Limb (tissue), 2 donors: ENCODE data around the gene ANO2.
"Not testable (repeated sequence)": the region's sequence is repeated elsewhere in the genome, so short reads cannot be mapped to it uniquely, and the experiment has no call there.

Experiments used
- DNase-seq, 2 donors: peaks; one replicate each; pipeline ENCODE4 v3.0.0-alpha.2; 2016; ENCODE audit errors: extremely low spot score in 2 of 2

ANO2 gene

DNA sequence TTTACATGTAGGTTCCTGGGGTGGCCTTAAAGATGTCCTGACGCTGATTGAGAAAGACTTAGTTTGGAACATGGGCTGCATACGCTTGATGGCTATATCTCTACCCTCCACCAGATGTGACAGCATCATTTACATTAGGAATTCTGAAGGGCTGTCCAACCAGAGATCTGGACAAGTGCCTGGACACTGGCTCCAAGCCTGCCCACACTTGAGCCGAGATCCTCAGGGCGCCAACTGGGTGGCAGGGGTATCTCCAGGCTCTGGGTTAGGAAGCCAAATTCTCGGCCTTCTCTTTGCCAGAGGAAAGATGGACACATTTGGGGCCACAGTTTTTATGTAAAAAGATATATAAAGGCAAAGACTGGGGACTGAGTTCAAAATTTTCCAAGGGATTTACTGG lies 266.9 kb downstream of the ANO2 start:
- no peak for DNase-seq

DNA sequence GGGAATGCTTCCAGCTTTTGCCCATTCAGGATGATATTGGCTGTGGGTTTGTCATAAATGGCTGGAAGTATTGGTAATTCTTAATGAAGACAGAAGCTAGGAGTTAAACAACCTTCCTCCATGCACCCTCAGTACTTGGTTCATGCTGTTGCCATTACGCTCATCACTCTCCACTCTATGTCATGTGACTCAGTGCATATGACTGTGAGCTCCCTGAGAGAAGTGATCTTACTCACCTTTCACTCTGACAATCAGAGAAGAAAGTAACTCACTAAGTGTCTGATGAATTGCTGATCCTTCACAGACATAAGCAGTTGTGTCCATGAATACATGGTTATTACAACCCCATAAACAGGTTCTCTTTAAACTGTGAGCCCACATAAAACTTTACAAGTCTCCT lies 275.4 kb downstream of the ANO2 start:
- DNase-seq, result not testable (repeated sequence)

DNA sequence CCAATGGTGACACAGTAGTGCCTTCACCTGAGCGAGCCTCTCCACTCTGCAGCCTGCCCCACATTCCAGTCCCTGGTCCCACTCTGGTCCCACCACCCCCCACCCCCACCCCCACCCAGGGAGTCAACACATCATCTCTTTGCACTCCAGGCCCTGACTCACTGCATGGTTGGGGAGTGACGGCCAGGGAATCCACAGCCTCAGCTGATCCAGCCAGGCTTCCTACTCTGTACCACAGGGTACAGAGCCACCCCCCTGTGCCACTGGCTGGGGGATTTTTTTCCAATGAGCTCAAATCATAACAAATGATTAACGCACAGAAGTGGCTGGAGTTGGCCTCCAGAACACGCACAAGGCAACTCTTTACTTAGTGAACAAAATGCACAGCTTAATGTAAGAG lies 279.4 kb downstream of the ANO2 start:
- no peak for DNase-seq

DNA sequence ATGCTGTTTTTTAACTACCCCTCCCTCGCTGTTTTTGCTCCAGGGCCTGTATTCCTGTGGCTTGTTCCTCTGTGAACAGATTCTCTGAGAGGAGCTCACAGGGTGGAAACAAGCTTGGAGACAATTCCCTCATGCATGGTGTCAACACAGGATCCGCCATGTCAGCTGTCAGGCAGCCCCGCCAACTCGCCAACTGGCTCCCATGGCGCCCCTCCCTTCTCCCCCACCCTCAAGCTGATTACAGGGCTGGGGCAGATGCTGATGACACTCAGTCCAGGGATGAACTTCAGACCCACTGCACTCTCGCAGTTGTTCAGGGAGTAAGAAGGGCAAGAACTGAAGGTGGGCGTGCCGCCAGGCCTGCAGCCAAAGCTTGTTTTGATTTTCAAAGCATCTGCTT lies 283.2 kb downstream of the ANO2 start:
- DNase-seq, result peak; percentile 37 to 38

DNA sequence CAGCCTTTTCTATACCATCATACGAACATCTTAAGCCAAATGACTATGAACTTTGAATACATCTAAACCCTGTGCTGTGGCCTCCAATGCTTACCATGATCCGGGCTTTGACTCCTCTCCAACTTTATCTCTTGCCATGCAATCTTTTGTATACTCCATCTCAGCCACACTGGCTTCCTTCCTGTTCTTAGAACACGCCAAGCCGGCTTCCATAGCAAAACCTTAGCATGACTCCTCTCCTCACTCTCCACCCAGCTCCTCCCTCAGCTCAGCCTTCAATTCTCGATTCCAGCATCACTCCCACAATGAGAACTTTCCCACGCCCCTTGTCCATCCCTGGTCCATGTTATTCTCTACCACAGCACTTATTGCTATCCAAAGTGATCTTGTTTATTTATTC lies 284.8 kb downstream of the ANO2 start:
- no peak for DNase-seq

DNA sequence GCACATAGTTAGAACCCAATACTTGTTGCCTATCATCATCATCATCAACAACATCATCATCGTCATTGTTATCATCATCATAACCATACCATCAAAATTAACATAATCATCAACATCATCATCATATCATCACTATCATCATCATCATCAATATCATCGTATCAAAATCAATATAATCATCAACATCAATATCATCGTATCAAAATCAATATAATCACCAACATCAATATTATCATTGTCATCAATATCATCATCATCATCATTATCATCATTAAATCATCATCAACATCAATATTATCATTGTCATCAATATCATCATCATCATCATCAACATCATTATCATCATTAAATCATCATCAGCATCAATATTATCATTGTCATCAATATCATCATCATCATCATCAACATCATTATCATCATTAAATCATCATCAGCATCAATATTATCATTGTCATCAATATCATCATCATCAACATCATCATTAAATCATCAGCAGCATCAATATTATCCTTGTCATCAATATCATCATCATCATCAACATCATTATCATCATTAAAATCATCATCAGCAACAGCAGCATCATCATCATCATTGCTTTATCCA lies 286.6 kb downstream of the ANO2 start:
- not testable (repeated sequence) for DNase-seq

DNA sequence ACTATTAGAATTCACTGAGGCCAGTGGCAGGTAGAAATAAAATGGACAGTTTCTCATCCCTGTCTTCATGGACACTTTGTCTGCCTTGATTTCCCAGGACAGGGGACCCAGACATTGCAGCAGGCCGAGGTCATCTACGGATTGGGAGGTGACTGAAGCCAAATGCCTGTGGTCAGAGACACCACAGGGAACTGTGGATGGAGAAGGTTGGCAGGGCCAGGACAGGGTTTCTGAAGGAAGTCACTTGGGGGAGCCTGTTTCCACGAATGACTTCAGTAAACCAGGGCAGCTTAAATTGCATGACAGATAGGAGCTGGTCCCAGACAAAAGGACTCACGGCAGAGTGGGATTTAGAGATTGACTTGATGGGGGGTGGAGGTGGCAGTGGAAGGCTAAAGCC lies 288.2 kb downstream of the ANO2 start:
- no peak for DNase-seq

DNA sequence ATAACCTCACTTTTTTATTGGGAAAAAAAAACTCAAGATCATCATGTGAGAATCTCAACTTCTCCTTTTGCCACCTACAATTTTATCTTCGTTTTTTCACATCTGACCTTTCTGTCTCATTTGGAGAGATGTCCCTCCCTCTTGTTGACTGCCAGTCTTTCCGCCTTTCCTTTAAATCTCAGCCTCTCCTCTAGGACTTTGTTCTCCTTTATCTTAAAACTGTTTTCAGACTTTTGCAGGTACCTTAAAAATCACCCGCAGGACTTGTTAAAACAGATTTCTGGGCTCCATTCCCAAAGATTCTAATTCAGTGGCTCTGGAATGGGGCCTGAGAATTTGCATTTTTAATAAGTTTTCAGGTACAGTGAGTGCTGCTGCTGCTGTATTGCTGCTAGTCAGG lies 289.9 kb downstream of the ANO2 start:
- DNase-seq, result no peak

DNA sequence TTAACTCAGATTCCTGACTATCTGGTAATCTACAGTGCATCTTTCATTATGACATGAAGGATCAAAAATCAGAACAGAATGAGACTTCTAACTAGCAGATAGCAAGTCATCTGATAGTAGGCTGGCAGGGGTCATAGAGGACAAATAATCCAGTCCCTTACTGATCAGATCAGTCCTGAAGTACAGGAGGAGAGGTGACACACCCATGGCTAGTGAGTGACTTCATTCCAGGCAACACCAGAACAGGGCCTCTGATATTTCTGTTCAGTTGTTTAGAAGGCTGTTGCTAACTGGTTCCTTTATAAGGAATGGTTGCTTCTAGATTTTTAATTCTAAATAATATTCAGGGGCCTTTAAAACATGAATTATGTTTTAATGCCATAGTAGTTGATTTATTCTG lies 291.0 kb downstream of the ANO2 start:
- DNase-seq, result no peak

DNA sequence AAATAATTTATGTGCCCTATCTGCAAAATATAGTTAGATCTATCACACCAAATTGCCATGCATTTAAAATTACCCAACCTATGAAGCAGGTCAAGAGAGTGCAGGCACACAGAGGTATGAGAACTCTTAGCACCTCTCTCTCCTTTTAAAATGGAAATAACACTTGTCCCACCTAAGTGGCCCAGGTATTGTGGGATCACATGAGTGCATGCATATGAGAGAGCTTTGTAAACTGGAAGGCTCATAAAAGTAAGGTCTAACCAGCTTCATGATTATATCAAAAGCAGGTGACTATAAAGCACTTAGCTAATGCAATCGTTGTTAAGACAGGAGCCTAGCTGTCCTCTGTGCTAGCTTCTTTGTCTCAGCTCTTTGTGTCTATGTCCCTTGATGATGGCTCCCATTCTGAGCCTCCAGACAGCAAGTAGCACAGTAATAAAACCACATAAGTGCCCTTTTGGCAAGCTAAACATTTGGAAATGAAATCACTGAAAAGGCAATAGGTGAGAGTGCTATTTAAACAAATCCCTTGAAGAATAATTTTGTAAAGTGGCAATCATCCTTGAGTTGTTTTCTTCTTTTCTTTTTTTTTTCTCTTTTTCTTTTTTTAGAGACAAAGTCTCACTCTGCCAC lies 294.1 kb downstream of the ANO2 start:
- DNase-seq, result no peak

DNA sequence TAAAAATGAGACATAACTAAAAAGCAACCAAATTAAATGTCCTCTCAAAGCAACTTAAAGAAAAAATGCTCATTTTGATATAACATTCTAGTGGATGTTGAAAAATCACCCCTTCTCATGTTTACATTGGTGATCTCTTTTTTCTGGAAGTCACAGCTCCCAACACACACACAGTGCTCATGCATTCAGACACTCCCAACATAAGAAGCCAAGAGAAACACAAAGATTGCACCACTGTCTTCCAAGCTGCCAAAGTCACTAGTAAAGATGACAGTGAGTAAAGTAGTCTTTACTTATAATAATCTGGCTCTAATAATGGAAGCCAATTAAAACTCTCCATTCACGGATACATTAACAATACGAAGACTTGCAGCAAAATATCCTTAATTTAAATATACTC lies 294.8 kb downstream of the ANO2 start:
- no peak for DNase-seq

DNA sequence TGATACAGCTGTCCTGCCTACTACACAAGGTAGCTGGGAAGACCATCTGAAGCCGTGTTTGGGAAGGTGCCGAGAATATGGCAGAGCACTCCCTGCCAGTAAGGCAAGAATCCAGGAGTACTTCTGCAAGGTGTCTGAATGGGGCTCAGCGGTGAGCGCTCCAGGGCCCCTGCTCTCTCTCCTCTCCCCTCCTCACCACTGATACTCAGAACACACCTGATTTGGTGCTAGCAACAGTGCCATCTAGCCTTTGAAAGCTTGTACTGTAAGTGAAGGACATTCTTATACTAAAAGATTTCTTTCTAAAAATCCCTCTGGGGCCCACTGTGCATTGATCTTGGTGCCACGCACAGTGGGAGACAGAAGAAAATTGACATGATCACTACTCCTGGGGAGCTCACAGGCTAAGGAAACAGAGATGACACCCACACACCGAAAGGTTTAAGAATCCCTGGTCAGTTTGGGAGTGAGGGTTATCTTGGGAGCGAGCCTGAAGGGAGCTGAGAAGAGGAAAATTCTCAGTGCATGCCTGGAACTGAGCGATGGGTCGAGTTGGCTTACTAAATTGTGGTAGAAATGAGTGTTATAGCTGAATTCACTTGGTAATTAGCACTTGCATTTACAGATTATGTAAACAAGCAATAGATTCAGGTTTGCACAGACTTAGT lies 296.2 kb downstream of the ANO2 start:
- DNase-seq, result peak; percentile 50 to 55

DNA sequence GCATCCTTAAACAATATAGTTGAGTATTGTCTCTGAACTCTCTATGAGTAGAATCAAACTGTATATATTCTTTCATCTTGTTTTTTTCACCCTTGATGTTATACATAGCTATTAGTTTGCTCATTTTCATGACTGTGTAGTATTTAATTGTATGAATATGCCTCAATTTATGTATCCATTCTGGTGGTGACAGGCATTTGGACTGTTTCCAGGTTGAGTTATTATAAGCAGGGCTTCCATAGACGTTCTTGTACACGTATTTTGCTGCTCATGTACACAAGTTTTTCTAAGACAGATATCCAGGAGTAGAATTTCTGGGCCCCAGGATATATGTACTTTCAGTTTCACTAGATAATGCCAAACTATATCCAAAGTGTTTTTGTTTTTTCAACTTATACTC lies 301.8 kb downstream of the ANO2 start:
- DNase-seq, result no peak

DNA sequence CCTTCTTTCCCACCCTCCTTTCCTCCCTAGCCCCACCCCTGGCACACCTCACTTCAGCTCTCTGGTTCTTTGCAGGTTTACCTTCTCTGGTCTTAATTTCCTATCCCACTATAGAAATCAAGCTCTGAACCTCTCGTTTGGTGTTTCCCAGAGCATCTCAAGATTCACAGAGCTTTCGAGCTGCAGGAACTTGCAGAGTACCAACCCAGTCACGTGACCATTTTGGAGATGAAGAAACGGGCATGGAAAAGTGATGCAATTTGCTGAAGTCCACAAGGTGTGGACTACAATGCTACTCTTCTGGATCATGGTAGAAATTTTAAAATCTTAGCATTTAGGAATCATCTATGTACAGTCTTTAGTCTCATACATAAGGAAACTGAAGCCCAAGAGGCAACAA lies 307.4 kb downstream of the ANO2 start:
- DNase-seq, result no peak

DNA sequence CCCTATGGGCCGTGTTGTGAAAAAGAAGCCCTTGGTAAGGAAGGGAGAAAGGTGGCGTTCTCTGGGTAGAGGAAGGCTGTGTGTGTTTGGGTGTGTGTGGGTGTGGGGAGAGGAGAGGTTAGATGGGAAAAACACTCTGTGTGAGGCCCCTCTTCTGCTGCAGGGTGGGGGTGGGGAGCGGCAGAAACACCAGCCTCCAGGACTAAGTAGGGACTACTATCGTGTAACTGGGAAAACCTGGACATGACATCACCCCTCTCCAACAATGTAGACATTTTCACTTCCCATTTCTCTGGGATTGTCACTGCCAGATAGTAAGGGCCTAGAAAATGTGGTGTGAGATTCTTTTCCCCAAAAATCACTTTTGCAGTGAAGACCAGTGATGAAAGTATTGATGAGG lies 308.2 kb downstream of the ANO2 start:
- no peak for DNase-seq

DNA sequence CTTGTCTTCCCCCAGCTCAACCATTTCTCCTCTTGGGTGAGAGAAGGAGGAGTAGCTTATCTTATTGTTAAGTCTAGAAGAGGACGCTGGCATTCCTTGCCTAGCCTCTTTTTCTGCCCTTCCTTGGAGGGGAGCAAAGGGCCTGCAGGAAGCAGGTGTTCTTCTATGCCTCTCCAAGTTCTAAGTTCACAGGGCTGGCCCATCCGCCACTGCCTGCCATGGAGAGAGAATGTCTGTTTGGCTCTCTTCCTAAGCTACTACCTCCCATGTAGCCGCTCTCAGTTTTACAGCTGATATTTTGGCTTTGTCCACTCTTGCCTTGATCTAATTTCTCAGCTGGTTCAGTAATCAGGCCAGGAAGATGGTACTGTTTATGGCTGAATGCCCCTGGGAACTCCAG lies 312.0 kb downstream of the ANO2 start:
- DNase-seq, result peak in 1 of 2 donors; percentile 23

DNA sequence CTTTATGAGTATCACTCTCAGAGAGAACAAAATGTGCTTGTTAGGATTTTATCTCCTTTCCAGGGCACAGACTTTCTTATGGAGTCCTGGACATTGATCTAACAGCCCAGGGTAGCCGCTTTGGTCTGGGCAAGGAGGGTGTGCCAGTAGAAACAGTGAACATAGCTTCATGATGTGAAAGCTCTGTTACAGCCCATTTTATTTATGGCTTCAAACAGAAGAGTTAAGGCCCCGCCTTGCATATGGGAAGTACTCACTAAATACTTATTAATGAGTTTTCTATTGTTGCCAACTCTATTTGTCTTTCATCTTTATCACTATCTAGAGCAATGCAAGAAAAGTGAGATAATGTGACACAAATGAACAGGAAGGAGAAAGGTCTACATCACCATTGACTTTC lies 312.6 kb downstream of the ANO2 start:
- no peak for DNase-seq

DNA sequence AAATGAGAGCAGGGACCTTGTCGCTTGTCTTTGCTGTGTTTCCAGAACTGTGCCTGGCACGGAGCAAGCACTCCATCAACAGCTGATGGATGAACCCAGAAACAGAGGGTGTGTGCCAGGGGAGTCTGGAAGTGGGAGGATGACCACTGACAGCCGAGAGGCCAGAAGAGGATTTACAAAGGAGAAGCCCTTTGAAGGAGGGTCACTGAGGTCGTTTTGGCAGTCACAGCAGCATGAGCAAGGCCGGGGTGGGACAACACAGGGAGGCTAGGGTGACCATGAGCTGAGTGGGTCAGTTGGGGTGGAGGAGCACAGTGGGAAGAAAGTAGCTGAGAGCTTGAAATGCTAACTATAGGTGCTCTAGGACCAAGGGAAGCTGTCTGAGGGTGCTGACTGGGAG lies 313.6 kb downstream of the ANO2 start:
- DNase-seq, result no peak

DNA sequence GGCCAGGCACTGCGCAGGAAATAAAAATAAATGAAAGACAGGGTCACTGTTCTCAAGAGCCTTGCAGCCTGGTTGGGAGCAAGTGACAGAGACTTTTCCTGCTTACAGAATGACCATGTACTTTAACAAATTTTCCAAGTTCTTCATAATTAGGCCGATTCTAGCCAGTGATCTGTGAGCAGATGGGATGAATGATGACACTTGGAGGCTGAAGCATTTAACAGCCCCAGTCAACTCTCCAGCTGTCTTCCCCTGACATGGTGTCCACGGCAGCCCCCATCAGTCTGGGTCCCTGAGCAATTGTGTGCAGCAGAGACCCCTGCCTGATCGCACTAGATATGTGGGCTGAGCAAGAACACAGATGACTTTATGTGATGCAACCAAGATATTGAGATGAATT lies 314.3 kb downstream of the ANO2 start:
- no peak for DNase-seq

DNA sequence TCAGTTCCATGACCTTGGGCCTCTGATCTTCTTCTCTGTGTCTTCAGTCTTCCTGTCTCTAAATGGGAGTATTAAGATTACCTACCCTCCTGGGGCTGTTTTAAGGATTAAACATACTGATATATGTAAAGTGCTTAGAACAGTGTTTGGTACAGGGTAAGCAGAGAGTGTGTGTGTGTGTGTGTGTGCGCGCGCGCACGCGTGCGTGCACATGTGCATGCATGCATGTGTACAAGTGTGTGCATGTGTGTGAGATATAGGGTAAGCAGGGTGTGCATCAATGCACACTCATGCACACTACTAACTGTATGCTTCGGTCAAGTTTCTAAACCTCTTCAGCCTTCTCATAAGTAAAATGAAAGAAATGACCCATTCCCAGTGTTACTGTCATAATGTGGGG lies 316.6 kb downstream of the ANO2 start:
- no peak for DNase-seq

DNA sequence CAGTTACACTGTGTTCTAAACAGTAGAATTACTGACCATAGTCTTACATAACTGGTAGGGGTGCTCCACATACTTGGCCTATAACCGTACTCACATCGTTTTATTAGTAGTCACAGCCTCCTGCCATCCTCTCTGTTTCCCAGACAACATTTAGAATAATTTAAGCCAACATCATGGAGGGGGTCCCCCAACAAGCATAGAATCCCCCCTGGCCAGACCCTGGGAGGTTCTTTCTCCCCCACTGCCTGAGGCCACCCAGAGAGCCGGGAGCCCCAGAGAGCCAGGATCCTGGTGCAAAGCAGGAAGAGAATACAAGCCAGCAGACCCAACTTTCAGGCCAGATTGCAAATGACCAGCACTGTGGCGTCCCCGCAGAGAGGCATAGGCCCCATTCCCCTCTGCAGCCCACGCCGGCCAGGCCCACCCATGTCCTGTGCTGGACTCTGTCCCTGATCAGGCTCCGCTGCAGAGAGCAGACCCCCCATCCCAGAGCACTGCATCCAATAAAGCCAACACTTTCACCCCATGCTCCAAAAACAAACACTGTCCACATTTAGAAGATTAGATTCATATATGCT lies 317.9 kb downstream of the ANO2 start:
- no peak for DNase-seq

DNA sequence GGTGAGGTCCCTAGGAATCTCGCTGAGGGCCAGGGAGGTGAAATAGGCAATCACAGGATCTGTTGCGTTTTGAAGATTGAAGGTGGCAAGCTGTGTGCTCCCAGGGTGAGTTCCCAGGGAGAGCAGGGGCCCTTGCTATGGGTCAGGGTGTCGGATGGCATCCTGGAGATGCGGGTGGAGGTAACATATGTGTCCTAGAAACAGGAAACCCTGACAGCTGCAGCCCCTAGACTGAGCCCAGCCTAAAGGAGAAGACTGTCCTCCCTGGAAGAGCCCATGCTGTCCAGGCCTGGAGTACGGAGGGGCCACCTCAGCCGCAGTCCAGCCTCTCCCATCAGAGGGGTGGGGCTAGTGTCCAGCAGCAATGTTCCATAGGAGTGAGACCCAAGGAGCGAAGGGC lies 318.9 kb downstream of the ANO2 start:
- DNase-seq, result no peak
